T-helper 1 cell treated with Interleukin-12 subunit alpha and Interleukin-12 subunit beta and Interleukin-4 antibody, amounts not matched to agents 30 ng/mL and 1 ng/mL, for 36 hours (primary cell): ENCODE measurements around the gene PLEKHA6. TPM values are rescaled to one million over a fixed set of nuclear protein-coding genes. Genes with fewer than 3 reads are reported as not detected.

Source experiments
- intact Hi-C: fragments of 100-400 bp; cut with micrococcal nuclease; formaldehyde crosslinking; loops from one replicate; pipeline ENCODE4 v1.15.1; 2024
- total RNA-seq: library from RNA; stranded (reverse); gene quantifications from 2 replicates; pipeline ENCODE4 v1.2.3, GENCODE V29; 2022

The PLEKHA6 gene
- total RNA-seq, 1 donor from 2014 or later = 0.32 TPM

DNA sequence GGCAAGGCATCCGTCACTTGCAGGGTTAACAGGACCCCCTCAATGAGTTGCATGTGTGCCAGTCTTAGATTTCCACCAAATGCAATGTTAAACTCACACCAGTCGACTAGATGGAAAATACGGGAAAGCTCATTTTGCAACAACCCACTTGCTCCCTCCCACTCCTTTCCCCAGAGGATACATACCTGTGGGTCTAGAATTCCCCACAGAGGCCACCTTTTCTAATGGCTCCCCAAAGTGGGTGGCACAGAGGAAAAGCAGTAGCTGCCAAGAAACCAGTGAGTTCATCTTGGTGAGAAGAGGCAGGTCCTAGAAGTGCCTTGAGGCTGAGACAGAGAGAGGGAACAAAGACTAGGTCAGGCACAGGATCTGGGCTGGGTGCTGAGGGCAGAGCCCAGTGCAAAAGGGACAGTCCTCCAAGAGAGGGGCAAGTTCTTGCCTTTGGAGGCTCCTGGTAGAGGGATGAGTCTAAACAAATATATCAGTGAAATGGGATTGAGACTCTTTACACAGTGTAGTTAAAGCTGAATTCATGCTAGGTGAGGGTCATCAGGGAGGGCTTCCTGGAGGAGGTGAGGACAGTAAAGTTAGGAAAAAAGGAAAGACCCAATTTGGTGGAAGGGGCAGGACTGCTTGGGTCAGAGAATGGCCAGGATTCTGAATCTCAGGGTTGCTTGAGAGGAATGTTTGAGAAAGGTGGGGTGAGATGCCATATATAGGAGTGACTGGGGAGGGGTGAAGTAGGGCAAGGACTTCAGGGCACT is 167.0 kb downstream of the PLEKHA6 start:
- intact Hi-C loops = no loop called here

DNA sequence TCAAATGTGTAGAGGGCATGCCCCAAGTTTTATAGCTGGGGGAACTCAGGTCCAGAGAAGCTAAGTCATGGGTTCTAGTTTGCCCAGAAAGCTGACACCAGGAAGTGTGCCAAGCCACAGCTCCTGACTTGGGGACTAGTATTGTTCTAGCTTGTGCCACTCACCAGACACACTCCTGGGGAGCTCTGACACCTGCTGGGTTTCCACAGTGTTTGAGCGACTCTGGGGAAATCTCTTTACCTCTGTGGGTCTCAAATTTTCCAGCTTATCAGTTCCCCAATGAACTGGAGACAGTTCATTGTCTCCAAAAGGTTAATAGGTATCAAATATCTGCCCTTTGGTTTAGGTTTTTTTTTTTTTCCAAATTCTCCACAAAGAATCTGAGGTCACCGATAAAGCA is 167.7 kb downstream of the PLEKHA6 start:
- intact Hi-C loops = no loop called here

DNA sequence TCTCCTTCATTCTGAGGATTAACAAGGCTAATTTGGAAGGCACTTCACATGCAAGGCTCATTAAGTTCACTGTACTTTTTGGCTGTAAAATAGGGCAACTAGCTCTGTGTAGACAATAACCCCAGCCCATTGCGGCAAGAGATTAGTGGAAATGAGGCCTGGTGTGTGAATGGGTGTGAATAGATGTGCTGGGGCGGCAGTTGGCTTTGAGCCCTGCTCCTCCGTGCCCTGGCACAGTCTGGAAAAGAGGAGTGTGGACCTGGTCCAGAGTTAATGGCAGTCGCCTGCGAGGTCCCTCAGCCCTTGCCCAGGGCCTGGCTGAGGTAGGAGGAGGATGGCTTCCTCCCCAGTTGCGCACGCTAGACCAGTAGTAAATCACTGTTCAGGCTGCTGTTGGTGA is 168.3 kb downstream of the PLEKHA6 start:
- intact Hi-C loops = no loop called here

DNA sequence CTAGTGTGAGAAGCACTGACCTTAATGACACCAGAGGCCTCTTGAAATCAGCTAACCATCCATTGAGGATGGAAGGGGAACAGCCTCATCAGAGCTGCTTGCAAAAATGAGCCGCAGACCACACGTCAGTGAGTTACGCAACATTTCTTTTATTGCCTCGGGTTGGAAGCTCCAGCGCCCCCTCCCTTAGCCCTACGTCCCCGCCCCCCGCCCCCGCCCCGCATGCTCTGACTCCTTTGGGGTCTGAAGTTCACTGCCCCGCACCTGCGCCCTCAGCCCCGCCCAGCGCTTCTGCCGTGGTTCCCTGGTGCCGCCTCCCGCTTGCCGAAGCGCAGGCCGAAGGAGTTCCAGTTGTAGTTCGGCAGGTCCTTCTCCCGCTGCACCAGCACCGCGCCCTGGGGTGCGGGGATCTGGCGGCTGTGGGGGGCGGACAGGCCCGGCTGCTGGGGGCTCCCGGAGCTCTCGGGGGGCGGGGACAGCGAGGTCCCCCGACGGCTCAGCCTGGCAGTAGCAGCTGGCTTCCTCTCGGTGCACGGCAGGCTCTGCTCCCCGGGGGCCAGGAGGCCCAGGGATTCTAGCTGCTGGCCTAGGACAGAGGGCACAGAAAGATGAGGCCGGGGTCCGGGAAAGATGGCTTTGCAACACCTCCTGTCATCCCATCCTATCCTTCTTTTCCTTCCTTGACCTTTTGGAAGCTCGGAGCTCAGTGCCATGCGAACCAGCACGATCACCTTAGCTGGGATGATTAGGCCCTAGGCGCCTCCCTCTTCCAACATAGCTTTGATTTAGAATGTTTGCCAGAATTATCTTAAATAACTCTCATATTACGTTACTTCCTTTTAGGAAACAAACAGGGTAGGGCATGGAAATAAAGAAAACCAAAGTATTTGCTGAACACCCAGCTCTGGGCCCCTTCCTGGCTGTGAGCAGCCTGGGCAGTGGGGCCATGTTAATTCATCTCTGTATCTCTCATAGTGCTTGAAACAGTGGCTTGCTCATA is 169.2 kb downstream of the PLEKHA6 start:
- intact Hi-C loops = no loop called here

DNA sequence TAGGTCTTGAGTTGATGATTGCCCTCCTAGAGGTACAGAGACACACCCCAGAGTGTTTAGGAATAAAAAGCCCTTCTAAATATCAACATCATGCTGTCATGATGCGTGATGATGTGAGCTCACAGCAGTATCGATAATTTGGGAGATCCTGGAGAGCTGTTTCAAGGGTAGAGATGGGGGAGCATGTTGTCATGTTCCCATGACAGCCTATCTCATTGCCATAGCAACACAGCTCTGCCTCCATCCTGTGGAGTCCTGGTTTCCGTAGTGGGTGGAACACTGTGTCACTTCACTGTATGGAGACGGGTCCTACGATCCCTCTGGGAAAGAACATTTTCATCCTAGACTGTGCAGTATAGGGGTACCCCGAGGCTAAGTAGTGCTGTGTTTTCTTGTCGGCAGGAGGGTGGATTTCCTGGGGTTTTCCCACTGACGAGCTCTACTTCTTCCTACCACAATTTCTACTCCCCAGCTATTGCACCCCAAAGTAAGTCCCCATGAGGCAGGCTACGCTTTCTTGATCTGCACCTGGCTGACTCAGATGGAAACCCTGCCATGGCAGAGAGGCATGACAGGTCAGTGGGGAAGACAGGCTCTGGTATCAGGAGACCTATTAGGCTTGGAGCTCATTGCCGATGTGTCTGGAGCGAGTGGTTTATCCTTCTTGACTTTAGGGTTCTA is 170.6 kb downstream of the PLEKHA6 start:
- intact Hi-C loops = no loop called here

DNA sequence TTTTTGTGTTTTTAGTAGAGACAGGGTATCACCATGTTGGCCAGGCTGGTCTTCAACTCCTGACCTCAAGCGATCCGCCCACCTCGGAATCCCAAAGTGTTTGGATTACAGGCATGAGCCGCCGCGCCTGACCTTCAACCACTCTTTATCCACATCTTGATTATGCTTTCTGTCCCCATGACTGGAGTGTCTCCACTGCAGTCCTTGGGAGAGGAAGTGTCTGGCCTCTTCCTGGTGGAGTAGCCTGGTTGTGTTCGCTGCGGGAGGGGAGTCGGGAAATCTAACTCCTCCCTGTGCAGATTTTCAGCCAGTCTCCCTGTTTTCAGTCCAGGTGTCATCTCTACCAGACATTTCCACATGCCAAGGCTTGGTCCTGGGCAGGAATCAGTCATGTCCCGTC is 173.1 kb downstream of the PLEKHA6 start:
- intact Hi-C loops = no loop called here

DNA sequence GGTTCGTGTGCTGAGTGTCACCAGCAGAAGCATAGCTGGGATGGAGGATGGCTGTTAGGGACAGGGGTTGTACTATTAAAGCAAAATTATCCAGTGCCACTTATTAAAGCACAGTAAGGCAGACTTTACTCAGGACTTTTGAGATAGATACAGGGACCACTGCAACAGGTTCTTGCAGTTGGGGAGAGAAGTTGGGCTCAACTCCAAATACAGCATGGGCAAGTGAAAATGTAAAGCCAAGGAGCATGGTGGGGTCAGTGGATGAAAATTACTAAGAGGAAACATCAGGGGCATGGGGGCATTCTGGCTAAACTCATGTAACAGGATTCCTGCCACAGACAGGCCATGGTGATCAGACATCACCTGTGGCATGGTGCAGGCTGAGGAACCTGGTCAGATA is 178.6 kb downstream of the PLEKHA6 start:
- intact Hi-C loops = no loop called here

DNA sequence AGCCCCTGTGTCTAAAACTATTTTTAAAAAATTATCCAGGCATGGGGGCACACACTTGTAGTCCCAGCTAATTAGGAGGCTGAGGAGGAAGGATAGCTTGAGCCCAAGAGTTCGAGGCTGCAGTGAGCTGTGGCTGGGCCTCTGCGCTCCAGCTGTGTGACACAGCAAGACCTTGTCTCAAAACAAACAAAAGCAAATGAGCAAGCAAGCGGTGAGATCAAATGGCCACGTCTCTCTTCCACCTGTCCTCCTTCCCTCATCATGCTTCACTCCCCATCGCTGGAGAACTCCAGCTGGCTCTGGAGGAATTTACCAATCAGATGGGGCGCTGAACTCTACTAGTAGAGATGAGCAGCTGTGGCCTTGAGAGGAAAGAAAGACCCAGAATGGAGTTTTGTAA is 179.6 kb downstream of the PLEKHA6 start:
- intact Hi-C loops = no loop called here

DNA sequence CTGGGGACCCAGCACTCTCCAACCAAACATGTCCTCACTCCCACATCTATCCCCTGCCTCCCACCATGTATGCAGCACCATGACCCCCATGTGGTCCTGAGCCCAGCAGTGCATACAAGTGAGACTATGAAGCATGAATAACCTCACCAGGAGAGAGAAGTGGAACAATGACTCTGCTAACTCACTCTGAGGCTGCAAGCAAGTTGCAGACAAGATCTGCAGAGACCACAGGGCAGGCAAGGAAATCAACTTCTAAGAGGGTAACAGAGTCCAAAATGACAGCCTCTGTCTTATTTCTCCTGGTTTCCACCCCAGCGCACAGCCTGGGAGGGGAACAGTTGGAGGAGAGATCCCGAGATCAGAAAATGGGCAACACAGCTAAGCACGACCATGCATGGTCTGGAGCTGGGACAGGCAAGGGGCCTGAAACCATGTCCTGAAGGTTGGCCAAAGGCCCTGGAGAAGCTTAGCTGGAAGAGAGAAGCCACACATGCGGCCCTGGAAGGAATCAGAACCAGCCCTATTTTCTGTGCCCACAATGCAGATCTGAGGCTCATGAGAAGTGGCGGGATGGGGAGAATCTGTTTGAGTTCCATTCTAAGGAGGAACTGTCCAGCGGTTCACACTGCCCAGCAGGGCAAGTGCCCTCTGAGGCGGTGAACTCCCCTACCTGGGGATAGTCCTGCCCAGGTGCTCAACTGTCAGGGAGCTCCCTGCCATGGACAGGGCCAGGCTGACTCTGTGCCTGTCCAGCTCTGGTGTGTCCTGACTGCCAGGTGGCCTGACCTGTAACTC is 181.0 kb downstream of the PLEKHA6 start:
- intact Hi-C loops = no loop called here

DNA sequence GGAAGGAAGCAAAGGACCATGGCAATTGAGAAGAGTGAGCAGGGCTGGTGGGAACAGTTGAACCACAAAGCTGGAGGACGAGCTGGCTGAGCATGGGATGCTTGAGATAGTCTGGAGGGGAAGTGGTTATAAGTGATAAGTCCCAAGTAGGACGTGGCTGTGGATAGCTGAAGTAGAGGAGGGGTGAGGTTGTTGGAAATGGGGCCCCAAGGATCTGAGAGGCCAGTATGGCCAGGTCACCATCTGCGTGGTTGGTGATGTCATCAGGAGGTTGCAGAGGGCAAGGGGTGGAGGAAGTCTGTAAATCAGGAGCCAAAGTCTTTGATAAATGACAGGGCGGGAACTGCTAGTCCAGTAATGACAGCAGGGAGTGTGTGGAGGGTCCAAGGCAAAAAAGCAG is 182.6 kb downstream of the PLEKHA6 start:
- intact Hi-C loops = no loop called here

DNA sequence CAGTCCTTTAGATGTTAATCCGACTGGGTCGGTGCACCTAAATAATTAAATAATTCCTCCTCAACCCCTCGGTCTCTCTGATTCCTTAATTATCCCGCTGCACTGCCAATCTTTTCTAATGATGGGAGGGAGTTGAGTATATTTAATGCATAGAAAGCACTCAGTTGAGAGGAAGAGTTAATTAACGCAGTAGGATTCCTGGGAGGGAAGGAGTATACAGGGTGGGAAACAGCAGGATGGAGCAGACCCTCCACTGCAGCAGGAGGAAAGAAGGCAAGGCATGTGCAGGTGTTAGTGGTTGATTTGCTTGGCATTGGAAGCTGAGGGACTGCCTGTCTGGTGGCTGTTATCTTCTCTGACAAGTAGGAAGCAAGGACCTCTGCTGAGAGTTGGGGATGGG is 183.7 kb downstream of the PLEKHA6 start:
- intact Hi-C loops = no loop called here

DNA sequence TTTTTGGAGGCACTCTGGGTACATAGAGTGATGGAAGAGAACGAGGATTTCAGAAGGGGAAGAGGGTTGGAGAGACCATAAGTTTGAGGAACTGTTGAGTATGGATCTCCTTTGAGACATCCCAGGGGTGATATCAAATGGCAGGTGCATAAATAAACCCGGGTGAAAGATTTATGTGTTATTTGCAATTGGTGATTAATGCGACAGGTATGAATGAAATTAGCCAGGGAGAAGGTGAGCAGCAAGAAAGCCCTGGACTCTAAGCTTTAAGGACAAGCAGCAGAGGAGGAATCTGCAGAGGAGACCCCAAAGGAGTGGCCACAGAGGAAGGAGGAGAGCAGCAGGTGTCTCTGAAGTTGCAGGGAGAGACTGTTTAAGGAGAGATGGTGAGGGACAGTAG is 184.8 kb downstream of the PLEKHA6 start:
- intact Hi-C loops = no loop called here

DNA sequence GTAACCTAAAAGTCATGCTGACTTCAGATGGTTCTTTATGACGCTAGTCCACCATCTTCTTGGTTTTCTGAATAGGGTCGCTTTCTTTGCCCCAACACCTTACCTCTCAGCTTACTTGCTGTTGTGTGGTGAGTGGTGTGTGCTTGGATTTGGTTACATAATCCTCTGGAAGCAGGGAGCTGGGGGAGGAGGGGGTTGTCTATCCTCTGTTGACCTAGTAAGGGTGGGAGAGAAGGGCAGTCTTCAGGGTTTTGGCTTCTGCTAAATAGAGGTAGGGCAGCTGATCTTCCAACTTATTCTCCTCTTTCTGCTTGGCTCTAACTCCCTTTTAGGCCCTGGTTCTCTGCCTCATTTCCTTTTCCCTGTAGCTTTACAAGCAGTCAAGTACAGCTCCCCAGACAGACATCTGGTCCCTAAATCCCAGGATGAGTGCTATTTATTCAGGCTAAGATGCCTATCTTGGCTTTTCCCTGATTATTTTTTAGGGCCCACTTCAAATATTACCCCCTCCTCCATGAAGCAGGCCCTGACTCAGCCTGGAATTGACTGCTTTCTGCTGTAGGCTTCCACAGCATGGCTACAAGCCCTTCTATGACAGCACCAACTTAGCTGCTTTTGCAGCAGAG is 187.2 kb downstream of the PLEKHA6 start:
- intact Hi-C loops = no loop called here

DNA sequence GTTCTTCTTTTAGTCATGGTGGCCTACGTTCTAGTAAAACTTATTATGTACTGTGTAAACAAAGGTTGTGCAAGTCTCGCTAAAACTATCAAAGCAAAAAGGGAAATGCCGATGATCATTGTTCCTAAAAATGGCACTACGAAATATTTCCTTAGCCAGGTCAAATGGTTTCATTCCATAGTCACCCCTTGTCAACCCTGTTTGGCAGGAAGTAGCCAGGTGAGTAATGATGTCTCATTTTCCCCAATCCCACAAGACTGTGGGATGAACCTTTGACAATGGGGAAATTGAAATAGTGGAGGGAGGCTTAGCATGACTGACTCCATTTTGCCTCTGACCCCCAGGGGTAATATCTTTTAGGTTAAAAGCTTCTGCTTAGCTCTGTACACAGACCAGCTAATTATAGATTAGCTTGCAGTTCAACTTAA is 188.0 kb downstream of the PLEKHA6 start:
- intact Hi-C loops = no loop called here

DNA sequence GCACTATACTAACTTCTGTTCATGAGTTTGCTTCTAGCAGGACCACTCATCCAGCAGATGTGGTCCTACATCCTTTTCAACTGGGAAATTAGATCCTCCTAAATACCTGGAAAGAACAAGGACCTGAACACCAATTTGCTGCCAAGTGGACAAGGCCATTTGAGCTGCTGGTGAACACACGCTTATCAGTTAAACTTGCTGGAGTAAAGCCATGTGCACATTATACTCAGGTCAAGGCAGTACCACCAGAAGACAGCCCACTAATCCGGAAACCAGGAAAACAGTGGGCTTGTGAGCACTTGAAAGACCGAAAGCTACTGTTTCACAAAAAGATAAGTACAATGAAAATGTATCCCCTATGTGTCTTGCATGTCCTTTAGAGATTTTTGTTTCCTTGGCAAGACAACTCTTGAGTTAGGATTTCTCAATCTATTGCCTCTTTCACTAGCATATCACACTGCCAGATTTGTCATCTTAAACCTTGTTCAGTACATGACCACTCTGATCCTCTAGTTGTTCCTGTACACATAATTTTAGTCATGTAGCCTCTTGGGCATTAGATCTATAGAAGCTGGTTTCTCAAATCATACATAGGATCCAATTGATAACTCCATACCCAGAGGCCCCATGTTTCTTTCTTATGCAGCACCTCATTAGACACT is 189.1 kb downstream of the PLEKHA6 start:
- intact Hi-C loops = no loop called here

DNA sequence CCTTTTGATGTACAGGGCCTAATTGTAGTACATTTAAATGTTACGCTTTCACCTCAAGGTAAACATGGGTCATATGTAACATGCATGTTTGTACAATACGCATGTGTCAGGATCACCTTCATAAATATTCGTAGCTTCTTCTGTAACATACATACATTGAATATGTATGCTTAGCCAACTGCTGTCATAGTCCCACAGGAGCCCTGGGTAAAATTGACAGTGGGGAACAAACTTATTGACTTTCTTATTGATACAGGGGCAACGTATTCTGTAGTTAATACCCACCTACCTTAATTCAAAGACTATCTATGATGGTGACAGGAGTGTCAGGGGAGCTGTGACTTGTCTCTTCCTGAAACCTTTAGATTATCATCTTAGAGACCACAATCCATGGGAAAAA is 189.9 kb downstream of the PLEKHA6 start:
- intact Hi-C loops = loop anchor here (10.0 kb wide), 1 partner anchor 635 kb away; no protein-coding TSS in a partner anchor
